Vagina (tissue), 2 donors: Measurements from ENCODE around the gene CHIT1.

Source experiments
- POLR2A ChIP-seq, 2 donors: fragments of 450-650 bp; IDR thresholded peaks; one replicate each; pipeline ENCODE4 v1.6.1; 2017; ENCODE audit warnings: antibody characterized with exemption in 2 of 2, mild to moderate bottlenecking in 2 of 2, moderate library complexity in 2 of 2
- POLR2AphosphoS5 ChIP-seq, 2 donors: sonication (generic); formaldehyde crosslinking; IDR thresholded peaks; one replicate each; pipeline ENCODE4 v1.9.0; 2017; ENCODE audit warnings: antibody characterized with exemption in 2 of 2, mild to moderate bottlenecking in 2 of 2, low read depth in 1 of 2; ENCODE audit not compliant: insufficient read depth in 1 of 2
- TF ChIP-seq, protein P1 (sequence below), 3 experiments: fragments of 450-650 bp in 2 of 3; fragments of 200-600 bp in 1 of 3; sonication (generic) in 1 of 3; IDR thresholded peaks; one replicate each; pipeline ENCODE4 v1.5.1; 2017 to 2019; ENCODE audit warnings: antibody characterized with exemption in 3 of 3, mild to moderate bottlenecking in 2 of 3, moderate library complexity in 2 of 3

GRCh38 chr1:203270448-203270847 is 41.0 kb upstream of the CHIT1 start:
- TF ChIP-seq, protein P1, sequence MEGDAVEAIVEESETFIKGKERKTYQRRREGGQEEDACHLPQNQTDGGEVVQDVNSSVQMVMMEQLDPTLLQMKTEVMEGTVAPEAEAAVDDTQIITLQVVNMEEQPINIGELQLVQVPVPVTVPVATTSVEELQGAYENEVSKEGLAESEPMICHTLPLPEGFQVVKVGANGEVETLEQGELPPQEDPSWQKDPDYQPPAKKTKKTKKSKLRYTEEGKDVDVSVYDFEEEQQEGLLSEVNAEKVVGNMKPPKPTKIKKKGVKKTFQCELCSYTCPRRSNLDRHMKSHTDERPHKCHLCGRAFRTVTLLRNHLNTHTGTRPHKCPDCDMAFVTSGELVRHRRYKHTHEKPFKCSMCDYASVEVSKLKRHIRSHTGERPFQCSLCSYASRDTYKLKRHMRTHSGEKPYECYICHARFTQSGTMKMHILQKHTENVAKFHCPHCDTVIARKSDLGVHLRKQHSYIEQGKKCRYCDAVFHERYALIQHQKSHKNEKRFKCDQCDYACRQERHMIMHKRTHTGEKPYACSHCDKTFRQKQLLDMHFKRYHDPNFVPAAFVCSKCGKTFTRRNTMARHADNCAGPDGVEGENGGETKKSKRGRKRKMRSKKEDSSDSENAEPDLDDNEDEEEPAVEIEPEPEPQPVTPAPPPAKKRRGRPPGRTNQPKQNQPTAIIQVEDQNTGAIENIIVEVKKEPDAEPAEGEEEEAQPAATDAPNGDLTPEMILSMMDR (IDR thresholded peaks at IDR 0.05) = no peak
- TF ChIP-seq POLR2AphosphoS5 (IDR thresholded peaks at IDR 0.05; ENCODE audit: insufficient read depth in 1 of 2, low read depth in 1 of 2) (no peak), POLR2A (IDR thresholded peaks at IDR 0.05) (no peak)
